Neural progenitor cell (in vitro differentiated cells): ENCODE results near the gene KCP. TPM values are rescaled to one million over a fixed set of nuclear protein-coding genes. Genes with fewer than 3 reads are reported as not detected.

Experiments used
- DNase-seq: peaks from one replicate; pipeline ENCODE4 v3.0.0-alpha.2; 2016; ENCODE audit warnings: low spot score
- H2AFZ ChIP-seq: fragments of 200-600 bp; sonication (generic); replicated peaks from 2 replicates; pipeline ENCODE4 v1.6.1; 2016; ENCODE audit warnings: antibody characterized with exemption
- H3F3A ChIP-seq: fragments of 200-600 bp; sonication (generic); 2 replicates; pipeline ENCODE4 v1.6.1; 2016; ENCODE audit warnings: antibody characterized with exemption, low read depth
- H3K27ac ChIP-seq: fragments of 200-600 bp; sonication (generic); 2 replicates; pipeline ENCODE4 v1.5.1; 2016; ENCODE audit warnings: mild to moderate bottlenecking
- H3K27me3 ChIP-seq: fragments of 200-600 bp; sonication (generic); 2 replicates; pipeline ENCODE4 v1.6.1; 2016; ENCODE audit warnings: mild to moderate bottlenecking, moderate library complexity
- H3K36me3 ChIP-seq: fragments of 200-600 bp; sonication (generic); 2 replicates; pipeline ENCODE4 v1.5.1; 2016
- H3K4me1 ChIP-seq: fragments of 200-600 bp; sonication (generic); 2 replicates; pipeline ENCODE4 v1.6.1; 2016; ENCODE audit warnings: mixed run types
- H3K4me2 ChIP-seq: fragments of 200-600 bp; sonication (generic); 2 replicates; pipeline ENCODE4 v1.6.1; 2016
- H3K4me3 ChIP-seq: fragments of 200-600 bp; sonication (generic); 2 replicates; pipeline ENCODE4 v1.5.1; 2016
- H3K79me2 ChIP-seq: fragments of 200-600 bp; sonication (generic); 2 replicates; pipeline ENCODE4 v1.6.1; 2016; ENCODE audit warnings: low read depth
- H3K9ac ChIP-seq: fragments of 200-600 bp; sonication (generic); 2 replicates; pipeline ENCODE4 v1.6.1; 2016
- H3K9me3 ChIP-seq: fragments of 200-600 bp; sonication (generic); 2 replicates; pipeline ENCODE4 v1.5.1; 2016; ENCODE audit warnings: low read depth
- H4K20me1 ChIP-seq: fragments of 200-600 bp; sonication (generic); 2 replicates; pipeline ENCODE4 v1.6.1; 2016; ENCODE audit warnings: low read depth
- H3K27ac Mint-ChIP-seq: 3 replicates; pipeline ENCODE4 v1.8.0; 2021; ENCODE audit warnings: mixed read lengths
- H3K27me3 Mint-ChIP-seq: 2 replicates; pipeline ENCODE4 v1.8.0; 2022; ENCODE audit warnings: low read depth, mild to moderate bottlenecking, inconsistent platforms, moderate library complexity, mixed read lengths; ENCODE audit not compliant: insufficient read depth
- H3K36me3 Mint-ChIP-seq: 3 replicates; pipeline ENCODE4 v1.8.0; 2021; ENCODE audit warnings: mixed read lengths
- H3K4me1 Mint-ChIP-seq: 3 replicates; pipeline ENCODE4 v1.8.0; 2021; ENCODE audit warnings: mixed read lengths
- H3K4me3 Mint-ChIP-seq: 3 replicates; pipeline ENCODE4 v1.8.0; 2021; ENCODE audit warnings: mild to moderate bottlenecking, moderate library complexity, mixed read lengths
- H3K9me3 Mint-ChIP-seq: 3 replicates; pipeline ENCODE4 v1.8.0; 2020; ENCODE audit warnings: mixed read lengths
- EZH2 ChIP-seq: fragments of 200-600 bp; sonication (generic); IDR thresholded peaks from 2 replicates; pipeline ENCODE4 v1.6.1; 2017; ENCODE audit warnings: antibody characterized with exemption, mild to moderate bottlenecking, moderate library complexity
- EZH2phosphoT487 ChIP-seq: fragments of 200-600 bp; sonication (generic); IDR thresholded peaks from 2 replicates; pipeline ENCODE4 v1.6.1; 2017; ENCODE audit warnings: antibody characterized with exemption
- total RNA-seq: library from RNA; depleted of rRNA; stranded (reverse); fragments of >200 nt; gene quantifications from 2 replicates; pipeline ENCODE4 v1.2.3, GENCODE V29; 2015; ENCODE audit warnings: low replicate concordance
- TF ChIP-seq, protein P1 (sequence below): fragments of 200-600 bp; sonication (generic); IDR thresholded peaks from 2 replicates; pipeline ENCODE4 v1.5.1; 2017; ENCODE audit warnings: antibody characterized with exemption, mild to moderate bottlenecking

KCP gene
- total RNA-seq, 1 donor from 2014 or later = 0.06 TPM

GRCh38 chr7:128919881-128920799 lies 9.6 kb upstream of the KCP start:
- peak overlapping the region; percentile 6 for H3K4me3 ChIP-seq
- no peak overlapping the region for H3K27ac ChIP-seq
- DNase-seq = peak; percentile 65
- H3K4me3 Mint-ChIP-seq = no peak overlapping the region
- H3K9ac ChIP-seq = no peak overlapping the region
- H3K27ac Mint-ChIP-seq = peak overlapping the region; percentile 42
- H3K36me3 ChIP-seq = no peaks in the 10 kb centered on the region
- peak overlapping the region; percentile 2 for H2AFZ ChIP-seq
- H3K9me3 Mint-ChIP-seq = peaks cover 5% of the 10 kb centered on the region
- H3K36me3 Mint-ChIP-seq = no peaks in the 10 kb centered on the region
- H3K27me3 Mint-ChIP-seq = peaks cover 9% of the 10 kb centered on the region
- peaks cover 13% of the 10 kb centered on the region for H3F3A ChIP-seq
- TF ChIP-seq, protein P1, sequence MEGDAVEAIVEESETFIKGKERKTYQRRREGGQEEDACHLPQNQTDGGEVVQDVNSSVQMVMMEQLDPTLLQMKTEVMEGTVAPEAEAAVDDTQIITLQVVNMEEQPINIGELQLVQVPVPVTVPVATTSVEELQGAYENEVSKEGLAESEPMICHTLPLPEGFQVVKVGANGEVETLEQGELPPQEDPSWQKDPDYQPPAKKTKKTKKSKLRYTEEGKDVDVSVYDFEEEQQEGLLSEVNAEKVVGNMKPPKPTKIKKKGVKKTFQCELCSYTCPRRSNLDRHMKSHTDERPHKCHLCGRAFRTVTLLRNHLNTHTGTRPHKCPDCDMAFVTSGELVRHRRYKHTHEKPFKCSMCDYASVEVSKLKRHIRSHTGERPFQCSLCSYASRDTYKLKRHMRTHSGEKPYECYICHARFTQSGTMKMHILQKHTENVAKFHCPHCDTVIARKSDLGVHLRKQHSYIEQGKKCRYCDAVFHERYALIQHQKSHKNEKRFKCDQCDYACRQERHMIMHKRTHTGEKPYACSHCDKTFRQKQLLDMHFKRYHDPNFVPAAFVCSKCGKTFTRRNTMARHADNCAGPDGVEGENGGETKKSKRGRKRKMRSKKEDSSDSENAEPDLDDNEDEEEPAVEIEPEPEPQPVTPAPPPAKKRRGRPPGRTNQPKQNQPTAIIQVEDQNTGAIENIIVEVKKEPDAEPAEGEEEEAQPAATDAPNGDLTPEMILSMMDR = peak; percentile 27
- no peak for TF ChIP-seq EZH2phosphoT487
- no peak for TF ChIP-seq EZH2
- peak overlapping the region; percentile 46 for H3K4me2 ChIP-seq
- H3K79me2 ChIP-seq = no peaks in the 10 kb centered on the region
- peaks cover 27% of the 10 kb centered on the region for H3K4me1 Mint-ChIP-seq
- H3K27me3 ChIP-seq = peaks cover 37% of the 10 kb centered on the region
- no peaks in the 10 kb centered on the region for H3K9me3 ChIP-seq
- no peaks in the 10 kb centered on the region for H4K20me1 ChIP-seq
- H3K4me1 ChIP-seq = peaks cover 23% of the 10 kb centered on the region

DNA sequence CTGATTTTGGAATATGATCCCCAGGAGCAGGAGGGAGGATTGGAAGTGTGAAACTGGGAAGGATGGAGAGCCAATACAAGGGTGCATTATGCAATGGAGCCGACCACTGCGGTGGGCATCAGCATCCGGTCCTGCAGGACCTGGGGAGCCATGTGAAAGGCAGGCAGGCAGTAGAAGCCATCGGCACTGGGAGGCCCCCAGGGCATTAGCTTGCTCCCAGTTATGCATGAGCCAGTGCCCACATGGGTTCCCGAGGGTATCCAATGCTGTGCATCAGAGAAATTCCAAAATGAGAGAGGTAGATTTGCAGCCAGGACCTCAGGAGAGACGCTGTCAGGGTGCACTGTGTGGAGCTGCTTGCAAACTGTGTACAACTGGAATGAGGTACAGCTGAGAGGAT lies 8.7 kb upstream of the KCP start:
- Histone ChIP-seq H3K4me1 (peaks cover 23% of the 10 kb centered on the region), H3K9me3 (no peaks in the 10 kb centered on the region), H3K36me3 (no peaks in the 10 kb centered on the region), H3K27ac (no peak overlapping the region), H3K79me2 (no peaks in the 10 kb centered on the region), H2AFZ (no peak overlapping the region), H3F3A (peaks cover 13% of the 10 kb centered on the region), H3K4me3 (no peak overlapping the region), H3K4me2 (no peak overlapping the region), H3K9ac (no peak overlapping the region), H4K20me1 (no peaks in the 10 kb centered on the region), H3K27me3 (peaks cover 46% of the 10 kb centered on the region)
- Mint-ChIP-seq H3K9me3 (peaks cover 5% of the 10 kb centered on the region), H3K27me3 (peaks cover 10% of the 10 kb centered on the region), H3K4me3 (no peak overlapping the region), H3K36me3 (no peaks in the 10 kb centered on the region), H3K27ac (no peak overlapping the region), H3K4me1 (peaks cover 27% of the 10 kb centered on the region)
- DNase-seq = no peak
- TF ChIP-seq, protein P1 = no peak
- TF ChIP-seq EZH2 = no peak
- no peak for TF ChIP-seq EZH2phosphoT487

DNA sequence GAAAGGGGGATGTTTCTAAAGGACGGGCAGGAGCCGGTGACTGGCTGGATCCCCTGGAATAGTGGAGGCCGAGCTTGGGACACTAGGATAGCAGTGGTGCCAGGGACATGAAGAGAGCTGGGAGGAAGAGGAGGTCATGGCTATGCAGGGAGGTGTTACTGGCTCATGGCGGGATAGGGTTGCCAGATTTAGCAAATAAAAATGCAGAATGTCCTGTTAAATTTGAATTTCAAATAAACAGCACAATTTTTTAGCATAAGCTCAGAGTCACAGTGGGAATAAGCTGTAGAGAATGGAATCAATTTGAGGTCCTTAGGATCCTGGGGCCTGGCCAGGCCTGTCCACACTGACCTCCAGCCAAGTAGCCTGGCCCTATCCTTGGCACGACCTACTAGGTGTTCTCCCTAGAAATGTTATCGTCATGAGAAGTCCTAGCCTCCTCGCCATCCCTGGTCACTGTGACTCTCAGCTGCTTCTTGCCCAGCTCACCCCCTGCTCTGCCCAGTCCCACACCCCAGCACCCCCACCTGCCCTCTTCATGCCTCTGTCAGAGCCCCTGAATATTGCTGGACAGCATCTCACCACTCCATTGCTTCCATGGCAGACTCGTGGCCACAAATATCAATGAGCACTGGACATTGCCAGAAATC lies 7.6 kb upstream of the KCP start:
- no peaks in the 10 kb centered on the region for H3K79me2 ChIP-seq
- no peaks in the 10 kb centered on the region for H3K9me3 ChIP-seq
- H3K4me1 ChIP-seq = peaks cover 23% of the 10 kb centered on the region
- Mint-ChIP-seq H3K4me3 (peak overlapping the region; percentile 57), H3K36me3 (no peaks in the 10 kb centered on the region), H3K27me3 (peaks cover 11% of the 10 kb centered on the region), H3K4me1 (peaks cover 27% of the 10 kb centered on the region), H3K27ac (peak overlapping the region; percentile 22), H3K9me3 (peaks cover 5% of the 10 kb centered on the region)
- peaks cover 13% of the 10 kb centered on the region for H3F3A ChIP-seq
- H3K36me3 ChIP-seq = no peaks in the 10 kb centered on the region
- H3K27me3 ChIP-seq = peaks cover 52% of the 10 kb centered on the region
- no peak overlapping the region for H3K4me3 ChIP-seq
- H2AFZ ChIP-seq = no peak overlapping the region
- DNase-seq = no peak
- no peak overlapping the region for H3K27ac ChIP-seq
- no peak overlapping the region for H3K9ac ChIP-seq
- TF ChIP-seq EZH2 (no peak), EZH2phosphoT487 (no peak)
- TF ChIP-seq, protein P1 = no peak
- no peak overlapping the region for H3K4me2 ChIP-seq
- no peaks in the 10 kb centered on the region for H4K20me1 ChIP-seq
